Liver (tissue), 3 donors: ENCODE measurements around the gene PHKB.

Source experiments
- CTCF ChIP-seq: fragments of 150-350 bp; IDR thresholded peaks from 2 replicates; pipeline ENCODE4 v1.5.1; 2017; ENCODE audit warnings: improper control_type of control experiment, low read depth, low read length; ENCODE audit not compliant: missing input control
- EGR1 ChIP-seq, 2 donors: IDR thresholded peaks; 2 replicates each; pipeline ENCODE4 v1.6.1; 2016 to 2018; ENCODE audit warnings: antibody characterized with exemption in 2 of 2, low read depth in 2 of 2
- GABPA ChIP-seq, 2 donors: IDR thresholded peaks in 1 of 2; conservative IDR thresholded peaks in 1 of 2; 2 replicates each; pipeline ENCODE4 v1.6.1; 2016; ENCODE audit warnings: antibody characterized with exemption in 2 of 2, mild to moderate bottlenecking in 1 of 2, moderate library complexity in 1 of 2
- JUND ChIP-seq, 2 donors: IDR thresholded peaks; 2 replicates each; pipeline ENCODE4 v1.6.1; 2016; ENCODE audit warnings: antibody characterized with exemption in 2 of 2
- TAF1 ChIP-seq: conservative IDR thresholded peaks from 2 replicates; pipeline ENCODE4 v1.6.1; 2016; ENCODE audit warnings: antibody characterized with exemption, mild to moderate bottlenecking
- donor health status: healthy.
- donor health status: healthy.

GRCh38 chr16:47561286-47561685, 100.2 kb downstream of the PHKB start:
- TF ChIP-seq CTCF = no peak
- no peak for TF ChIP-seq JUND (IDR thresholded peaks at IDR 0.05)
- TF ChIP-seq GABPA (IDR thresholded peaks at IDR 0.05 in 1 of 2, conservative IDR thresholded peaks at IDR 0.05 in 1 of 2) = no peak
- TF ChIP-seq TAF1 = no peak
- TF ChIP-seq EGR1 (IDR thresholded peaks at IDR 0.05; ENCODE audit: low read depth in 2 of 2) = no peak
